Chondrocyte (in vitro differentiated cells): Measurements from ENCODE around the gene NPY1R. TPM values are rescaled to one million over a fixed set of nuclear protein-coding genes. Genes with fewer than 3 reads are reported as not detected.

Source experiments
- DNase-seq: peaks from one replicate; pipeline ENCODE4 v3.0.0; 2021; ENCODE audit warnings: mixed read lengths, low spot score
- H3K27ac Mint-ChIP-seq: one replicate; pipeline ENCODE4 v1.8.0; 2021; ENCODE audit warnings: mild to moderate bottlenecking, moderate library complexity, mixed read lengths; ENCODE audit not compliant: unreplicated experiment
- H3K27me3 Mint-ChIP-seq: 2 replicates; pipeline ENCODE4 v1.8.0; 2021; ENCODE audit warnings: low read depth, mixed read lengths
- H3K36me3 Mint-ChIP-seq: 2 replicates; pipeline ENCODE4 v1.8.0; 2021; ENCODE audit warnings: low read depth, mixed read lengths
- H3K4me1 Mint-ChIP-seq: 2 replicates; pipeline ENCODE4 v1.8.0; 2021; ENCODE audit warnings: low read depth, mild to moderate bottlenecking, mixed read lengths
- H3K4me3 Mint-ChIP-seq: one replicate; pipeline ENCODE4 v1.8.0; 2021; ENCODE audit warnings: mild to moderate bottlenecking, moderate library complexity, mixed read lengths; ENCODE audit not compliant: unreplicated experiment
- H3K9me3 Mint-ChIP-seq: 2 replicates; pipeline ENCODE4 v1.8.0; 2021; ENCODE audit warnings: low read depth, mixed read lengths
- total RNA-seq: library from RNA; stranded (reverse); gene quantifications from 3 replicates; pipeline ENCODE4 v1.2.1, GENCODE V29; 2021
- TF ChIP-seq, protein P1 (sequence below): fragments of 200-600 bp; sonication (generic); IDR thresholded peaks from 2 replicates; pipeline ENCODE4 v1.5.0; 2021; ENCODE audit warnings: antibody characterized with exemption, mild to moderate bottlenecking, moderate library complexity

Gene NPY1R
- total RNA-seq, 1 donor from 2014 or later: 0.22 TPM

DNA sequence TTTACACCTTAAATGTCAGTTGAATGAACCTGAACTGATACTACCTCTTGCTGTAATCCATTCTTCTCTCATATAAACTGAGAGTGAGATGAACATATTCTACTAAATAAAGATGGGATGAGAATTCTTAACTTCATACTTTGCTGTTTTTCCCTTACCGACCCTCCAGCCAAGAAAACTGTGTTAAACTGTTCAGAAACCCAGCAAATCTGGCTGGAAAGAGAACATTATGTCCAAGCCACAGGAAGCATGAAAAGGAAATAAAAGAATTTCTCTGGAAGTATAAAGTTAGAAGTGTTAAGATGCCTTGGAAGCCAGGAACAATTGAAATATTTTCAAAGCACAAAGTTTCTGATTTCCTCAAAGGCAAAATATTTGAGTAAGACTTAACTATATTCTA is 22.9 kb downstream of the NPY1R start:
- H3K4me3 Mint-ChIP-seq: no peak overlapping the region
- no peaks in the 10 kb centered on the region for H3K4me1 Mint-ChIP-seq

DNA sequence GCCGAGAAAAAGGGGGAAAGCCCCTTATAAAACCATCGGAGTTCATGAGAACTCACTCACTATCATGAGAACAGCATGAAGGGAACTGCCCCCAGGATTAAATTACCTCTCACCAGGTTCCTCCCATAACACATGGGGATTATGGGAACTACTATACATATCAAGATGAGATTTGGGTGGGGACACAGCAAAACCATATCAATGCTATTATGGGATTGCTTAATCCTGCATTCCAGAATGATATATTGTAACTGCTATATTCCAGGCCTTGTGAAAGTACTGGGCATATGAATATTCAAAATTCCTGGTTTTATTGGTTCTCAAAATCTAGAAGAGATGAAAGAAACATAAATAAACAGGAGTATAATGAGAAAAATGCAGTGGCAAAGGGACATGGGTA is 29.3 kb downstream of the NPY1R start:
- TF ChIP-seq, protein P1, sequence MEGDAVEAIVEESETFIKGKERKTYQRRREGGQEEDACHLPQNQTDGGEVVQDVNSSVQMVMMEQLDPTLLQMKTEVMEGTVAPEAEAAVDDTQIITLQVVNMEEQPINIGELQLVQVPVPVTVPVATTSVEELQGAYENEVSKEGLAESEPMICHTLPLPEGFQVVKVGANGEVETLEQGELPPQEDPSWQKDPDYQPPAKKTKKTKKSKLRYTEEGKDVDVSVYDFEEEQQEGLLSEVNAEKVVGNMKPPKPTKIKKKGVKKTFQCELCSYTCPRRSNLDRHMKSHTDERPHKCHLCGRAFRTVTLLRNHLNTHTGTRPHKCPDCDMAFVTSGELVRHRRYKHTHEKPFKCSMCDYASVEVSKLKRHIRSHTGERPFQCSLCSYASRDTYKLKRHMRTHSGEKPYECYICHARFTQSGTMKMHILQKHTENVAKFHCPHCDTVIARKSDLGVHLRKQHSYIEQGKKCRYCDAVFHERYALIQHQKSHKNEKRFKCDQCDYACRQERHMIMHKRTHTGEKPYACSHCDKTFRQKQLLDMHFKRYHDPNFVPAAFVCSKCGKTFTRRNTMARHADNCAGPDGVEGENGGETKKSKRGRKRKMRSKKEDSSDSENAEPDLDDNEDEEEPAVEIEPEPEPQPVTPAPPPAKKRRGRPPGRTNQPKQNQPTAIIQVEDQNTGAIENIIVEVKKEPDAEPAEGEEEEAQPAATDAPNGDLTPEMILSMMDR: no peak
- Mint-ChIP-seq H3K9me3 (no peaks in the 10 kb centered on the region), H3K4me3 (no peak overlapping the region), H3K27ac (no peak overlapping the region), H3K4me1 (no peaks in the 10 kb centered on the region), H3K27me3 (no peaks in the 10 kb centered on the region), H3K36me3 (no peaks in the 10 kb centered on the region)
- DNase-seq: no peak

More for the DNA sequence above, 22.9 kb downstream of the NPY1R start:
- TF ChIP-seq, protein P1: no peak
- H3K27ac Mint-ChIP-seq: no peak overlapping the region
- DNase-seq: no peak
- peaks cover under 1% of the 10 kb centered on the region for H3K9me3 Mint-ChIP-seq
- no peaks in the 10 kb centered on the region for H3K36me3 Mint-ChIP-seq
- peaks cover 4% of the 10 kb centered on the region for H3K27me3 Mint-ChIP-seq

DNA sequence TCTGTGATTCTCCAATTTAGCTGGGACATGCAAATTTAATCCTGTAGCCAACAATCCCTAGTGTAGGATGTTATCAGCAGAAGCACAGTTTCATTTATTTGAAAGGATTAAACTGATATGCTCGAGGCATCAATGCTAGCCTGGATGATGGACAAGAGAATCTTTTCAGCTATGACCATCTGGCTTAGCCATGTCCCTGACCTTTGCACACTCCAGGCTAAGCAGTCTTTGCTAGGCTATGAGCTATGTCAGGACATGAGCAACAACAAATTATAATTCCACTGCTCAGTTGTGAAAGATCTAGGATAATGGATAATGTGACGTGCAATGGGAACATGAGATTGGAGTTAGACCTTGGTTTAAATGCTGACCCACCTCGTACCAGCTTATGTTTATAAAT is 32.0 kb downstream of the NPY1R start:
- no peaks in the 10 kb centered on the region for H3K36me3 Mint-ChIP-seq
- TF ChIP-seq, protein P1: no peak
- no peaks in the 10 kb centered on the region for H3K27me3 Mint-ChIP-seq
- no peaks in the 10 kb centered on the region for H3K9me3 Mint-ChIP-seq
- no peak for DNase-seq
- H3K4me3 Mint-ChIP-seq: no peak overlapping the region
- H3K4me1 Mint-ChIP-seq: no peaks in the 10 kb centered on the region
- no peak overlapping the region for H3K27ac Mint-ChIP-seq

DNA sequence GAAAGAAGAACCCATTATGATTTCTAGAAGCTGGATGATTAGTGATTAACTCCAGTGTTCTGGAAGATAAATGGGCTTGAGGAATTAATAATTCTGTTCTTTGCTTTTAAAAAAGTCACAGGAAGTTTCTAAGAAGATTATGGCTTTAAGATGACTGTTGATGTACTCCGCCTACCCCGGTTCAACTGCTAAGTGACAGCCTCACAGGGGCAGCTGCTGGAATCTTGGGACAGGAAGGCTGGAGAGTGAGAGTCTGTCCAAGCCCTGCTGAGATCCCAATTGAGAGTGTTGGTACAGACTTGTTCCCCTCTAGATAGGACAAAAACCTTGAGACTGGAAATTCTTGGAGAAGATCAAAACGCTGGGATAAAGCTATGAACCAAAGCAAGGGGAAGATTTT is 37.3 kb downstream of the NPY1R start:
- TF ChIP-seq, protein P1: no peak
- DNase-seq: no peak
- Mint-ChIP-seq H3K4me1 (no peaks in the 10 kb centered on the region), H3K9me3 (no peaks in the 10 kb centered on the region), H3K36me3 (no peaks in the 10 kb centered on the region), H3K4me3 (no peak overlapping the region), H3K27me3 (peaks cover 4% of the 10 kb centered on the region), H3K27ac (no peak overlapping the region)

DNA sequence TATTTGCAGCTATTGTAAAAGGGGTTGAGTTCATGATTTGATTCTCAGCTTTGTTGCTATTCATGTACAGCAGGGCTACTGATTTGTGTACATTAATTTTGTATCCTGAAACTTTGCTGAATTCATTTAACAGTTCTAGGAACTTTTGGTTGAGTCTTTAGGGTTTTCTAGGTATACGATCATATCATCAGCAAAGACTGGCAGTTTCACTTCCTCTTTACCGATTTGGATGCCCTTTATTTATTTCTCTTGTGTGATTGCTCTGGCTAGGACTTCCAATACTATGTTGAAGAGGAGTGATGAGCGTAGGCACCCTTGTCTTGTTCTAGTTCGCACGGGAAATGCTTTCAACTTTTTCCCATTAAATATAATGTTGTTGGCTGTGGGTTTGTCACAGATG is 48.1 kb downstream of the NPY1R start:
- Mint-ChIP-seq H3K4me1 (no peaks in the 10 kb centered on the region), H3K36me3 (no peaks in the 10 kb centered on the region), H3K4me3 (no peak overlapping the region), H3K27ac (no peak overlapping the region), H3K27me3 (peaks cover 11% of the 10 kb centered on the region), H3K9me3 (peaks cover 10% of the 10 kb centered on the region)
- DNase-seq: no peak
- TF ChIP-seq, protein P1: no peak
